GM18526 (cell line): ENCODE results near the gene IL1F10.

Experiments
- POLR2A ChIP-seq: IDR thresholded peaks from 3 replicates; pipeline ENCODE4 v1.6.1; 2011; ENCODE audit not compliant: insufficient read length; ENCODE audit errors: extremely low read depth

The IL1F10 gene

DNA sequence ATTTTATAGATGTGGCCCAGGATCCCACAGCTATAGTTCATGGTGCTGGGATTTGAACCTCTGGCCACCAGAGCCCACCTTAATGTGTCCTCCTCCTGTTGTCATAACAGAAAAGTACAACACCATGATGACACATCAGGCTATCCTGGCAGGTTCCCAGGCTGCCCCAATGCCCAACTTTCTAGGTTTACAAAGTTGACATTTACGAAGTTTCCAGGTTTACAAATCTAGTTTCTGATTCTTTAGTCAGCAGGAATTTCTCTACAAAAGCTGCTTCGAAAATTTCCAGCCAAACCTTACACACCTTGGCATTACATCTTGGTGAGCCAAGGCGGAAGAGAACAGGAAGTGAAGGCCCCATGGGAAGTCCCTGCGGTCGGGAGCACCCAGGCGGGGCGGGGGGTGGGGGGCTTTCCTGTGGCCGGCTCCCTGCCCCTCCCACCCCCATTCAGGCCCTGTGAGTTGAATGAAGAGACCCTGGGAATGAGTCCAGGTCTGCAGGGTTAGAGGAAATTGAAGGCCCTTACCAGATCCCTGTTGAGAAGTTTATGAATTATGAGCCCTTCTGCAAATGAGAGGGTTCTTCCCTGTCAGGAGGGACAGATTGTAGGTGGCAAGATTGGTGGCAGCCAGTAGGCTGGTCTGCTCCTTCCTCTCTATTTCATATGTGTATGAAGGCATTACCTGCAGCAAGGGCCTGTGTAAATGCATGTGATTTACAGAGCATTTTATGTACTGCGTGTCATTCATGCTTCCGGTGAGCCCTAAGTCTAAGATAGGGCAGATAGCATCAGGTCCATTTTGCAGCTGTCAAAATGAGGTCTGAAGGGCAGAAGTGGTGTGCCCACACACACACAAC lies 48.6 kb downstream of the IL1F10 start:
- no peak for TF ChIP-seq POLR2A

DNA sequence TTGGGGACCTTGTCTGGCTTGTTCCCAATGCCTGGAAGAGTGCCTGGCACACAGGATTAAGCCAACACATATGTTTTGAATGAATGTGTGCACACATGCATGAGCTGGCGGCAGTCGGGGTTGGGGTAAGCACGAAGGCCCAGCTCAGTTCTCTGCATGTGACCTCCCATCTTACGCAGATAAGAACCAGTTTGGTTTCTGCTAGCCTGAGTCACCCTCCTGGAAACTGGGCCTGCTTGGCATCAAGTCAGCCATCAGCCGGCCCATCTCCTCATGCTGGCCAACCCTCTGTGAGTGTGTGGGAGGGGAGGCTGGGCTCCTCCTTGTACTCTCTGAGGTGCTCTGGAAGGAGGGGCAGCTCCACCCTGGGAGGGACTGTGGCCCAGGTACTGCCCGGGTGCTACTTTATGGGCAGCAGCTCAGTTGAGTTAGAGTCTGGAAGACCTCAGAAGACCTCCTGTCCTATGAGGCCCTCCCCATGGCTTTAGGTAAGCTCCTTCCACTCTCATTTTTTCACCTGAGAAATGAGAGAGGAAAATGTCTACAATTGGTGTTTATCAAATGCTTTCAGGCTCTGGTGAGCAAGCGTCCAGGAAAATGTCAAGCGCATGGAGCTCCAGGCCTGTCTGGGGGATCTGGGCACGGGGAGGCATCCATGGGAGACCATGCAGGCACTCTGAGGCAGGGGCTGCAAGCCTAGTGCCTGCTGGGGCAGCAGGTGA lies 49.9 kb downstream of the IL1F10 start:
- TF ChIP-seq POLR2A = no peak

DNA sequence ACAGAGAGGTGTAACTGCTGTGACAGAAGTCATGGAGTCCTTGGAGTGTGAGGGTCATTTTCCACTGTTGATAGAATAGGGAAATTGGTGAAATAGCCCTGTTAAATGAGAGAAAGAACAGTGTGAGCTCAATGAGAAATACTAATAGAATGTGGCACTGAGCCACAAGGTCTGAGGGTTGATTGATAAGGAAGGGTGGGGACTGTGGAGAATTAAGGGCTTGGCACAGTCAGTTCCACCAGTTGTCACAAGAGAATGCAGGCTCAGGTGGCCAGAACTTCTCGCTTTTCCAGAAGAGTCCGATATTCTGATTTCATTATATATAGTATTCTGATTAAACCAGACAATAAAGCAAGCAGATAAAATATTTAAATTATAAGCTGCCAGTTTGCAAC lies 50.5 kb downstream of the IL1F10 start:
- TF ChIP-seq POLR2A = no peak

DNA sequence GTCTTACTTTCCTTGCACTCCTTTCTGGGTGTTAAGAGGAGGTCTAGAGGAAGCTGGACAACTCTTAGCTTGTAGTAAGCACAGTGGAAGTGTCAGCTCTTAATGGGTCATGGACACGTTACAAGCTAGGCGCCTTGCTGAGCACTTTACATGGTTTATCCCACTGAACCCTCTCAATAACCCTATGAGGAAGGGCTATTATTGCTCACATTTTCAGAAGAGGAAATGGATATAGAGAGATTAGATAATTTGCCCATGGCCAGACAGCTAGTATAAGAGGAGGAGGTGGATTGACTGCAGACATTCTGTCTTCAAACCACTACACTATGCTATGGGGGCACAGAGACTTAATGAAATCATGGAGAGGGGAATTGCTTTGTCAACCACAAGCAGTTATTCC lies 51.3 kb downstream of the IL1F10 start:
- no peak for TF ChIP-seq POLR2A

DNA sequence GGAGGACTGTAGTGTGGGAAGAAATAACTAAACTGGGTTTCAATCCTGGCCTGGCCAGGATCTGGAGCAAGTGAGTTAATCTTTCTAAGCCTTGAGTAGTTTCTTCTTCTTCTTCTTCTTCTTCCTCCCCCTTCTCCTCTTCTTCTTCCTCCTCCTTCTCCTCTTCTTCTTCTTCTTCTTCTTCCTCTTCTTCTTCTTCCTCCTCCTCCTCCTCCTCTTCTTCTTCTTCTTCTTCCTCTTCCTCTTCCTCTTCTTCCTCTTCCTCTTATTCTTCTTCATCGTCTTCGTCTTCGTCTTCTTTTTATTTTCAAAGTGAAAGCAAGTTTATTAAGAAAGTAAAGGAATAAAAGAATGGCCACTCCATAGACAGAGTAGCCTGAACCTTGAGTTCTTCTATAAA lies 53.1 kb downstream of the IL1F10 start:
- TF ChIP-seq POLR2A = no peak

DNA sequence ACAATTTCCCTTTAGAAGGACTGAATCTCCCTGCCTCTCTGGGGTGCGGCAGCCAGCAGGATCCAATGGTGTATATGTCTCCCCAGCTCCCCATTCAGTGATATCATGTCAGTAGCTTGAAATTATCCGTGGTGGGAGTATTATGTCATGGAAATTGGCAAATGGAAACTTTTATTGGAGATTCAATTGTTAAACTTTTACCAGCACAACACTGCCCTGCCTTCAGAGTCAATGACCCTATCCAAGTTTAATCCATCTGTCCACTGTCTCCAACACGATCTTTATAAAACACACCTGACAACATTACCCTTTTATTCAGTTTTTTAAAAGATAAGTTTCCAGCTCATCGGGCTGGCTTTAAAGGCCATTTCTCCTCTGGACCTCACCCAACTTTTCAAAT lies 54.6 kb downstream of the IL1F10 start:
- TF ChIP-seq POLR2A = no peak

DNA sequence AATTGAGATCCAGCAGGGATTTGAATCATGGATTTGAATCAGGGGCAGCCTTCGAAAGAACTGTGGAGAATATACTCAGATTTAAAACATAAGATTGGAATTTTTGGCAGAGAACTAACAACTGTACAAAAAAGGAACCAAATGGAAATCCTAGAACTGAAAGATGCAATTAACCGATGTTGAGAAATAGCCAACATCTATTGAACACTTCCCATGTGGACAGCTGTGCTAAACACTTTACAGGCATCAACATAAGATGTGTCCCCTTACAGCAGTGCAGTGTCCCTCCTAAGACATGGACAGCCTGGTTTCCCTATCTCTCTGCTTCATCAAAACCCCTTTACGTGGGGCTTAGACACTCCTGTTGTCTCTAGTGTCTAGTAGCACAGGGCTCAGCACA lies 56.0 kb downstream of the IL1F10 start:
- TF ChIP-seq POLR2A = no peak

DNA sequence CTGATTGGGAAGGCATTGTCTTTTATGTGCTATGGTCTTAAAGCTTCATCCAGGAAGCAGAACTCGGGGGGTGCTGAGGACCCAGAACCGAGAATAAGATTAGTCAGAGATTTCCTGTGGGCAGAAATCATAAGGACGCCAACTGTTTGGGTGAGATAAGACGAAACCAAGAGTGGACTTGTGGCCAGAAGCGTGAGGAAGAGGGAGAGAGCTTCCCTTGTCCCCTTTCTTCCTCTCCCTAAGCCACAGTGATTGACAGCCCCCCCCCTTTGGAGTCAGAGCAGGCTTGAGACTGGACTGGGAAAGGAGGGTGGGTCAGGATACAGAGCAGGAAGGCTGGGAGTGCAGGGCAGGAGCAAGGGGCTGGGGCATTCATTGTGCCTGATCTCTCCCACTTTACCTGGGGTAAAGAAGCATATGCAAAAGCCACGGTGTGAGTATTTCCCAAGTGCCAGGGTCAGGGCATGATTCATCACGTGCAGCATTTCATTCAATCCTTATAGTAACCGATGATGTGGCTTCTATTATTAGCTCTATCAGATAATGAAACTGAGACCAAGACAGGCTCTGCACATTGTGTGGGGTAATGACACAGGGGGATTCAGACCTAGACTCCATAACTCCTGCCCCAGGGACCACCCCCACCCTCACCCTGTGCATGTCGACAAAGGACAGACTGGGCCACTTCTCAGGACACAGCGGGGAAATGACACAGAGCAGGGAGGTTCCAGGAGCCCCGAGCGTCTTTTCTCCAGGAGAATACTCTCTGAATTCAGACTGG lies 56.6 kb downstream of the IL1F10 start:
- no peak for TF ChIP-seq POLR2A
